WERI-Rb-1 (cell line): ENCODE measurements around the gene PGS1.

Experiments used
- DNase-seq: peaks from one replicate; pipeline ENCODE4 v3.0.0-alpha.2; 2020
- H3K27ac ChIP-seq: fragments of 250-450 bp; sonication (Bioruptor Pico); 2 replicates; pipeline ENCODE4 v1.5.1; 2020; ENCODE audit warnings: mild to moderate bottlenecking, moderate library complexity
- H3K27me3 ChIP-seq: fragments of 250-450 bp; sonication (Bioruptor Pico); 2 replicates; pipeline ENCODE4 v1.5.1; 2021; ENCODE audit warnings: mild to moderate bottlenecking, low read depth, moderate library complexity; ENCODE audit not compliant: insufficient read depth, severe bottlenecking
- H3K36me3 ChIP-seq: fragments of 250-450 bp; sonication (Bioruptor Pico); 2 replicates; pipeline ENCODE4 v1.5.1; 2020; ENCODE audit warnings: mild to moderate bottlenecking, moderate library complexity
- H3K4me3 ChIP-seq: 2 replicates; pipeline ENCODE4 v1.5.1; 2011; ENCODE audit warnings: low read depth, mild to moderate bottlenecking, control low read depth, low read length
- H3K9me3 ChIP-seq: fragments of 250-450 bp; sonication (Bioruptor Pico); 2 replicates; pipeline ENCODE4 v1.5.1; 2021; ENCODE audit warnings: mild to moderate bottlenecking, moderate library complexity; ENCODE audit not compliant: severe bottlenecking
- TF ChIP-seq, protein P1 (sequence below): IDR thresholded peaks from 2 replicates; pipeline ENCODE4 v1.5.1; 2011; ENCODE audit warnings: low read depth, mild to moderate bottlenecking, control low read depth, inconsistent platforms, low read length

PGS1 gene

GRCh38 chr17:78391051-78391431 lies 12.6 kb downstream of the PGS1 start:
- TF ChIP-seq, protein P1, sequence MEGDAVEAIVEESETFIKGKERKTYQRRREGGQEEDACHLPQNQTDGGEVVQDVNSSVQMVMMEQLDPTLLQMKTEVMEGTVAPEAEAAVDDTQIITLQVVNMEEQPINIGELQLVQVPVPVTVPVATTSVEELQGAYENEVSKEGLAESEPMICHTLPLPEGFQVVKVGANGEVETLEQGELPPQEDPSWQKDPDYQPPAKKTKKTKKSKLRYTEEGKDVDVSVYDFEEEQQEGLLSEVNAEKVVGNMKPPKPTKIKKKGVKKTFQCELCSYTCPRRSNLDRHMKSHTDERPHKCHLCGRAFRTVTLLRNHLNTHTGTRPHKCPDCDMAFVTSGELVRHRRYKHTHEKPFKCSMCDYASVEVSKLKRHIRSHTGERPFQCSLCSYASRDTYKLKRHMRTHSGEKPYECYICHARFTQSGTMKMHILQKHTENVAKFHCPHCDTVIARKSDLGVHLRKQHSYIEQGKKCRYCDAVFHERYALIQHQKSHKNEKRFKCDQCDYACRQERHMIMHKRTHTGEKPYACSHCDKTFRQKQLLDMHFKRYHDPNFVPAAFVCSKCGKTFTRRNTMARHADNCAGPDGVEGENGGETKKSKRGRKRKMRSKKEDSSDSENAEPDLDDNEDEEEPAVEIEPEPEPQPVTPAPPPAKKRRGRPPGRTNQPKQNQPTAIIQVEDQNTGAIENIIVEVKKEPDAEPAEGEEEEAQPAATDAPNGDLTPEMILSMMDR = no peak
- H3K27me3 ChIP-seq = no peaks in the 10 kb centered on the region
- H3K4me3 ChIP-seq = no peak overlapping the region
- no peak overlapping the region for H3K27ac ChIP-seq
- H3K36me3 ChIP-seq = peaks cover 31% of the 10 kb centered on the region
- H3K9me3 ChIP-seq = no peaks in the 10 kb centered on the region
- no peak for DNase-seq

- H3K27me3 ChIP-seq = no peaks in the 10 kb centered on the region
- TF ChIP-seq, protein P1 = no peak
- H3K27ac ChIP-seq = no peak overlapping the region
- H3K4me3 ChIP-seq = no peak overlapping the region
- no peaks in the 10 kb centered on the region for H3K9me3 ChIP-seq
- H3K36me3 ChIP-seq = peaks cover 39% of the 10 kb centered on the region
- no peak for DNase-seq
Observed at GRCh38 chr17:78391843-78392242, 13.4 kb downstream of the PGS1 start.

DNA sequence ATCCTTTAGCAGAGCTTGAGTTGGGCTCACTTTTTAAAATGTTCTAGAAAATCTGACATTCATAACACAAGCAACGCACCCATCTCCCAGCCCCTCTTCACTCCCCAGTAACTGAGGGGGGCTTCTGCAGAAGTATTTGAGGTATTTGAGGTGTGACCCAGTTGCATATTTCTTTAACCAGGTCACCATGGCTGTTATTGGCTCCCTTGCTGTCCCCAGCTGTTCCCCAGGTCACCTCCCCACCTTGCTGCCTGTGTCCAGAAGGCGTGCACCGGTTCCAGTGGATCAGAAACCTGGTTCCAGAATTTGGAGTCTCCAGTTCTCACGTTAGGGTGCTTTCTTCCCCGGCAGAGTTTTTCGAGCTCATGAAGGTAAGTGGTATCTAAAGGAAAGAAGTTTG lies 13.8 kb downstream of the PGS1 start:
- Histone ChIP-seq H3K27me3 (no peaks in the 10 kb centered on the region), H3K4me3 (no peak overlapping the region), H3K9me3 (no peaks in the 10 kb centered on the region), H3K27ac (no peak overlapping the region), H3K36me3 (peaks cover 41% of the 10 kb centered on the region)
- no peak for DNase-seq
- TF ChIP-seq, protein P1 = no peak

GRCh38 chr17:78393575-78393974 lies 15.1 kb downstream of the PGS1 start:
- no peak overlapping the region for H3K4me3 ChIP-seq
- TF ChIP-seq, protein P1 = no peak
- H3K9me3 ChIP-seq = no peaks in the 10 kb centered on the region
- no peaks in the 10 kb centered on the region for H3K27me3 ChIP-seq
- peaks cover 53% of the 10 kb centered on the region for H3K36me3 ChIP-seq
- H3K27ac ChIP-seq = no peak overlapping the region
- no peak for DNase-seq

DNA sequence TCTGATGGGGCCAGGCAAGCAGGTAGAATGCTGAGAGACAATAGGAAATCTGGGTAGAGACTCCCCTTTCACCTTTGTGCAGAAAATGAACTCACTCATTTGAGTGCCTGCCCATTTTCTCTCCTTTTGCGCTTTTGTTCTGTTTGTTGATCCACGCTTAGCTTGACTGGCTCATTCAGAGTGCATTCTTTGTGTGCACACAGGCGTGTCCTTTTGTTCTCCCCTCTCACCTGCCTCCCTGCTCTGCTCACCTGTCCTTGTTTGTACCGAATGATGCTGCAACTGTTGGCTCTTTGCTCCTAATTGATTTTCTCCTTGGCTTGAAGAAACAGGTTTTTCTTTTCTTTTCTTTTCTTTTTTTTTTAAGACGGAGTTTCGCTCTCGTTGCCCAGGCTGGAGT lies 15.8 kb downstream of the PGS1 start:
- TF ChIP-seq, protein P1 = no peak
- no peak overlapping the region for H3K27ac ChIP-seq
- H3K9me3 ChIP-seq = no peaks in the 10 kb centered on the region
- H3K27me3 ChIP-seq = no peaks in the 10 kb centered on the region
- H3K4me3 ChIP-seq = no peak overlapping the region
- peaks cover 59% of the 10 kb centered on the region for H3K36me3 ChIP-seq
- DNase-seq = no peak

- TF ChIP-seq, protein P1 = no peak
- no peak for DNase-seq
- no peaks in the 10 kb centered on the region for H3K9me3 ChIP-seq
- H3K27ac ChIP-seq = no peak overlapping the region
- no peaks in the 10 kb centered on the region for H3K27me3 ChIP-seq
- peaks cover 69% of the 10 kb centered on the region for H3K36me3 ChIP-seq
- H3K4me3 ChIP-seq = no peak overlapping the region
Observed at GRCh38 chr17:78395155-78395554, 16.7 kb downstream of the PGS1 start.
